ENCODE measurements around the gene BEST3. TPM values are rescaled to one million over a fixed set of nuclear protein-coding genes. Genes with fewer than 3 reads are reported as not detected.

BEST3 gene
- total and polyA plus RNA-seq, 2 experiments from 2014 or later = not detected

GRCh38 chr12:69657376-69658137 is 41.5 kb downstream of the BEST3 start (continued):
- TF ChIP-seq NANOG (IDR thresholded peaks at IDR 0.05; ENCODE audit: borderline replicate concordance) = no peak

GRCh38 chr12:69655616-69656340 is 43.3 kb downstream of the BEST3 start:
- H3K79me2 ChIP-seq (replicated peaks; ENCODE audit: insufficient read depth) = no peaks in the 10 kb centered on the region
- no peak overlapping the region for H3K4me2 ChIP-seq
- Mint-ChIP-seq H3K27ac (no peak overlapping the region), H3K4me1 (no peaks in the 10 kb centered on the region), H3K4me3 (no peak overlapping the region), H3K27me3 (ENCODE audit: insufficient read depth, low read depth, poor library complexity) (no peaks in the 10 kb centered on the region), H3K36me3 (ENCODE audit: low read depth) (no peaks in the 10 kb centered on the region), H3K9me3 (no peaks in the 10 kb centered on the region)
- H4K20me1 ChIP-seq (replicated peaks; ENCODE audit: insufficient read depth) = no peaks in the 10 kb centered on the region
- H3K27ac ChIP-seq (ENCODE audit: low read depth) = no peak overlapping the region
- ATAC-seq (no peak), DNase-seq (ENCODE audit: low spot score) (no peak)
- no peaks in the 10 kb centered on the region for H3K36me3 ChIP-seq (ENCODE audit: insufficient read depth)
- no peaks in the 10 kb centered on the region for H3F3A ChIP-seq (replicated peaks; ENCODE audit: low read depth)
- H3K9me2 ChIP-seq (ENCODE audit: insufficient read depth) = no peaks in the 10 kb centered on the region; the same call in 1 of the 2 replicates
- no peak overlapping the region for H2AFZ ChIP-seq
- no peak overlapping the region for H3K4me3 ChIP-seq
- H3K4me1 ChIP-seq (ENCODE audit: insufficient read depth) = no peaks in the 10 kb centered on the region
- no peaks in the 10 kb centered on the region for H3K27me3 ChIP-seq (ENCODE audit: insufficient read depth)
- no peak for TF ChIP-seq NANOG (IDR thresholded peaks at IDR 0.05; ENCODE audit: borderline replicate concordance)
- TF ChIP-seq ETS1 (IDR thresholded peaks at IDR 0.05) = no peak
- no peak for TF ChIP-seq POLR2AphosphoS5 (IDR thresholded peaks at IDR 0.05; ENCODE audit: low read depth)
- no peak for TF ChIP-seq JUNB (IDR thresholded peaks at IDR 0.05; ENCODE audit: unreplicated experiment)
- no peak for TF ChIP-seq ZNF114 (CRISPR knock-in tag; IDR thresholded peaks at IDR 0.05)
- TF ChIP-seq EZH2 (IDR thresholded peaks at IDR 0.05; ENCODE audit: low read depth, unreplicated experiment) = no peak
- TF ChIP-seq CREB1 (CRISPR knock-in tag; IDR thresholded peaks at IDR 0.05; ENCODE audit: low read depth) = no peak
- TF ChIP-seq STAT1 (IDR thresholded peaks at IDR 0.05; ENCODE audit: unreplicated experiment) = no peak
- no peak for TF ChIP-seq REST (IDR thresholded peaks at IDR 0.05; ENCODE audit: unreplicated experiment)
- no peak for TF ChIP-seq CTCF (conservative IDR thresholded peaks at IDR 0.05; ENCODE audit: low read depth in 2 of 2)
- TF ChIP-seq EZH2phosphoT487 (IDR thresholded peaks at IDR 0.05; ENCODE audit: unreplicated experiment) = no peak
- no peak for TF ChIP-seq ZNF331 (CRISPR knock-in tag; IDR thresholded peaks at IDR 0.05; ENCODE audit: low read depth)

All from GM23338 (cell line).